ENCODE measurements around the gene ZBTB24. TPM values are rescaled to one million over a fixed set of nuclear protein-coding genes. Genes with fewer than 3 reads are reported as not detected.

Gene ZBTB24
- polyA plus RNA-seq, 2 of the 4 experiments (the other 2 are of a cell fraction): 4.5 to 5.4 TPM

- H3K4me3 ChIP-seq: no peak overlapping the region
- DNase-seq (ENCODE audit: low read depth in 1 of 2, low spot score in 1 of 2): no peak
- H3K27ac ChIP-seq: no peak overlapping the region
- ATAC-seq: no peak
- POLR2A ChIA-PET: no interaction called here
- H3K4me1 ChIP-seq: no peaks in the 10 kb centered on the region
- H3K4me2 ChIP-seq: no peak overlapping the region
- no peak for FAIRE-seq
- H3K9me3 ChIP-seq: peaks cover 3% of the 10 kb centered on the region; the same call in 2 of the 3 replicates
- TF ChIP-seq BHLHE40 (IDR thresholded peaks at IDR 0.05; ENCODE audit: low read depth, low read length): no peak
- TF ChIP-seq NPAS2 (CRISPR knock-in tag; IDR thresholded peaks at IDR 0.05; ENCODE audit: borderline replicate concordance): no peak
- TF ChIP-seq, protein P1, sequence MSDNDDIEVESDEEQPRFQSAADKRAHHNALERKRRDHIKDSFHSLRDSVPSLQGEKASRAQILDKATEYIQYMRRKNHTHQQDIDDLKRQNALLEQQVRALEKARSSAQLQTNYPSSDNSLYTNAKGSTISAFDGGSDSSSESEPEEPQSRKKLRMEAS (IDR thresholded peaks at IDR 0.05): no peak
- TF ChIP-seq HDAC2 (IDR thresholded peaks at IDR 0.05): no peak
- TF ChIP-seq HES2 (IDR thresholded peaks at IDR 0.05): no peak
- no peak for TF ChIP-seq HOXB5 (CRISPR knock-in tag; IDR thresholded peaks at IDR 0.05)
- no peak for TF ChIP-seq FOXS1 (CRISPR knock-in tag; IDR thresholded peaks at IDR 0.05)
- TF ChIP-seq GATA3 (IDR thresholded peaks at IDR 0.05; ENCODE audit: borderline replicate concordance): no peak
- TF ChIP-seq, protein P2, sequence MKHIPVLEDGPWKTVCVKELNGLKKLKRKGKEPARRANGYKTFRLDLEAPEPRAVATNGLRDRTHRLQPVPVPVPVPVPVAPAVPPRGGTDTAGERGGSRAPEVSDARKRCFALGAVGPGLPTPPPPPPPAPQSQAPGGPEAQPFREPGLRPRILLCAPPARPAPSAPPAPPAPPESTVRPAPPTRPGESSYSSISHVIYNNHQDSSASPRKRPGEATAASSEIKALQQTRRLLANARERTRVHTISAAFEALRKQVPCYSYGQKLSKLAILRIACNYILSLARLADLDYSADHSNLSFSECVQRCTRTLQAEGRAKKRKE (CRISPR knock-in tag; IDR thresholded peaks at IDR 0.05; ENCODE audit: low read depth): no peak
- TF ChIP-seq EHF (CRISPR knock-in tag; IDR thresholded peaks at IDR 0.05): no peak
- no peak for TF ChIP-seq PBX3 (IDR thresholded peaks at IDR 0.05)
- TF ChIP-seq, protein P3, sequence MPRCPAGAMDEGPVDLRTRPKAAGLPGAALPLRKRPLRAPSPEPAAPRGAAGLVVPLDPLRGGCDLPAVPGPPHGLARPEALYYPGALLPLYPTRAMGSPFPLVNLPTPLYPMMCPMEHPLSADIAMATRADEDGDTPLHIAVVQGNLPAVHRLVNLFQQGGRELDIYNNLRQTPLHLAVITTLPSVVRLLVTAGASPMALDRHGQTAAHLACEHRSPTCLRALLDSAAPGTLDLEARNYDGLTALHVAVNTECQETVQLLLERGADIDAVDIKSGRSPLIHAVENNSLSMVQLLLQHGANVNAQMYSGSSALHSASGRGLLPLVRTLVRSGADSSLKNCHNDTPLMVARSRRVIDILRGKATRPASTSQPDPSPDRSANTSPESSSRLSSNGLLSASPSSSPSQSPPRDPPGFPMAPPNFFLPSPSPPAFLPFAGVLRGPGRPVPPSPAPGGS (IDR thresholded peaks at IDR 0.05): no peak
- no peak for TF ChIP-seq ZC3H11A (IDR thresholded peaks at IDR 0.05)
- CTCF ChIA-PET: interaction anchor here (1.4 kb wide), 1 partner anchor 516 kb away, joined by 5 read pairs; no protein-coding TSS in a partner anchor
Measured at GRCh38 chr6:109524129-109524528, 41.1 kb upstream of the ZBTB24 start.

- TF ChIP-seq REST (IDR thresholded peaks at IDR 0.05) (no peak), RCOR1 (IDR thresholded peaks at IDR 0.05; ENCODE audit: low read depth, low read length) (no peak), HOXB5 (CRISPR knock-in tag; IDR thresholded peaks at IDR 0.05) (no peak)
- POLR2A ChIA-PET: no interaction called here
- Histone ChIP-seq H3K9me3 (peaks cover 3% of the 10 kb centered on the region; the same call in 2 of the 3 replicates), H3K4me1 (no peaks in the 10 kb centered on the region), H3K27ac (no peak overlapping the region), H3K4me3 (no peak overlapping the region), H3K4me2 (no peak overlapping the region)
- CTCF ChIA-PET: no interaction called here
- no peak for DNase-seq (ENCODE audit: low read depth in 1 of 2, low spot score in 1 of 2)
- no peak for FAIRE-seq
- WGBS (ENCODE audit: missing lambda C conversion rate): 21% methylated on average over 2 of the region's 2 CpGs
- no peak for ATAC-seq
Measured at GRCh38 chr6:109523478-109523877, 40.5 kb upstream of the ZBTB24 start.

GRCh38 chr6:109521080-109521479 is 38.1 kb upstream of the ZBTB24 start:
- POLR2A ChIA-PET: no interaction called here
- H3K4me3 ChIP-seq: no peak overlapping the region
- H3K27ac ChIP-seq: no peak overlapping the region
- 5% methylated on average over 3 of the region's 3 CpGs for WGBS (ENCODE audit: missing lambda C conversion rate)
- DNase-seq (ENCODE audit: low read depth in 1 of 2, low spot score in 1 of 2): no peak
- CTCF ChIA-PET: interaction anchor here (1.1 kb wide), 1 partner anchor 519 kb away, joined by 3 read pairs; no protein-coding TSS in a partner anchor
- no peak overlapping the region for H3K4me2 ChIP-seq
- ATAC-seq: no peak
- FAIRE-seq: no peak
- peaks cover 3% of the 10 kb centered on the region; the same call in 2 of the 3 replicates for H3K9me3 ChIP-seq
- no peaks in the 10 kb centered on the region for H3K4me1 ChIP-seq
- TF ChIP-seq ZNF302 (CRISPR knock-in tag; IDR thresholded peaks at IDR 0.05) (no peak), FOSB (CRISPR knock-in tag; IDR thresholded peaks at IDR 0.05) (no peak), EHF (CRISPR knock-in tag; IDR thresholded peaks at IDR 0.05) (no peak), HDAC2 (IDR thresholded peaks at IDR 0.05) (no peak), TFCP2L1 (CRISPR knock-in tag; IDR thresholded peaks at IDR 0.05) (no peak), RNF2 (IDR thresholded peaks at IDR 0.05; ENCODE audit: borderline replicate concordance, low read depth) (no peak), SREBF2 (IDR thresholded peaks at IDR 0.05) (no peak), ZFP36 (IDR thresholded peaks at IDR 0.05; ENCODE audit: borderline replicate concordance, partially characterized antibody) (no peak)
- TF ChIP-seq, protein P3 (IDR thresholded peaks at IDR 0.05): no peak
- TF ChIP-seq, protein P4, sequence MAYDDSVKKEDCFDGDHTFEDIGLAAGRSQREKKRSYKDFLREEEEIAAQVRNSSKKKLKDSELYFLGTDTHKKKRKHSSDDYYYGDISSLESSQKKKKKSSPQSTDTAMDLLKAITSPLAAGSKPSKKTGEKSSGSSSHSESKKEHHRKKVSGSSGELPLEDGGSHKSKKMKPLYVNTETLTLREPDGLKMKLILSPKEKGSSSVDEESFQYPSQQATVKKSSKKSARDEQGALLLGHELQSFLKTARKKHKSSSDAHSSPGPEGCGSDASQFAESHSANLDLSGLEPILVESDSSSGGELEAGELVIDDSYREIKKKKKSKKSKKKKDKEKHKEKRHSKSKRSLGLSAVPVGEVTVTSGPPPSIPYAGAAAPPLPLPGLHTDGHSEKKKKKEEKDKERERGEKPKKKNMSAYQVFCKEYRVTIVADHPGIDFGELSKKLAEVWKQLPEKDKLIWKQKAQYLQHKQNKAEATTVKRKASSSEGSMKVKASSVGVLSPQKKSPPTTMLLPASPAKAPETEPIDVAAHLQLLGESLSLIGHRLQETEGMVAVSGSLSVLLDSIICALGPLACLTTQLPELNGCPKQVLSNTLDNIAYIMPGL (CRISPR knock-in tag; IDR thresholded peaks at IDR 0.05; ENCODE audit: borderline replicate concordance): no peak

All from A549 (cell line).